GM19025 (cell line): ENCODE measurements around the gene GATA5.

Experiments
- ATAC-seq: cut with Tn5 transposase; IDR thresholded peaks from one replicate; pipeline ENCODE4 v1.9.1; 2021; ENCODE audit warnings: mild to moderate bottlenecking, low read depth, moderate library complexity; ENCODE audit not compliant: unreplicated experiment

The GATA5 gene

GRCh38 chr20:62458275-62459251 lies 17.2 kb downstream of the GATA5 start:
- no peak for ATAC-seq

DNA sequence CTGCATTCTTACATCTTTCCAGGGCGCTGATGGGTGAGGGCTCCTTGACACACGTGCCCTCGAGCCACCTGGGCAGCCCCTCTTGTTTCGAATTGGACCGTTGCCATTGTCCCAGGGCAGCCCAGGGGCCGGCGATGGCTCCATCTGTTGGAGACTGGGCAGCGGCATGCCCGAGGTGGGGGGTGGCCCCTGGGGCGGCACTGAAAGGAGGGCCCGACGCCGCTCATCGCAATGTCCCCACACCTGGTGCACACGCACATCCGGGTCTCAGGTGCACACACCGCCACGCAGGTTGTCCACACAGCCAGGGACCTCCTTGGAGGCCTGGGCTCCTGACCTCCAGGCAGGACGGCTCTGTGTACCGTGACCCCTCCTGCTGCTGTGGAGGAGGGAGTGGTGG lies 18.0 kb downstream of the GATA5 start:
- no peak for ATAC-seq

- no peak for ATAC-seq
Measured at GRCh38 chr20:62457098-62457497, 18.7 kb downstream of the GATA5 start.

DNA sequence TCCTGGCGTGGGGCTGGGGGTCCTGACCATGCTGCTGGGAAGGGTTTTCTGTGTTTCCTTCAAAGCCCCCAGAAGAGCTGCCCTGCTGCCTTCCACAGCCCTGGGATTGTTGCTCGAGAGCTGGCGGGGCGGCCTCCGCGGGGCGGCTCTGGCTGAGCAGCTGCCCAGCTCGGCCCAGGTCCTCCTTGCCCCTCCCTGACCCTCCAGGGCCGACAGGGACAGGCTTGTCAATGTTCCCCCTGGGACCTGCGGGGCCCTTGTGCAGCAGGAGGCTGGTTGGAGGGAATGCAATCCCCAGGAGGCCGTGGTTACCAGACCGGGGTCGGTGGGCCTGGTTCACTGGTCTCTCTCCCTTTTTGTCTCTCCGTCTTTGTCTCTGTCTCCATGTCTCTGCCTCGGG lies 19.9 kb downstream of the GATA5 start:
- ATAC-seq = no peak

- ATAC-seq = no peak
Measured at GRCh38 chr20:62454904-62455636, 20.7 kb downstream of the GATA5 start.

DNA sequence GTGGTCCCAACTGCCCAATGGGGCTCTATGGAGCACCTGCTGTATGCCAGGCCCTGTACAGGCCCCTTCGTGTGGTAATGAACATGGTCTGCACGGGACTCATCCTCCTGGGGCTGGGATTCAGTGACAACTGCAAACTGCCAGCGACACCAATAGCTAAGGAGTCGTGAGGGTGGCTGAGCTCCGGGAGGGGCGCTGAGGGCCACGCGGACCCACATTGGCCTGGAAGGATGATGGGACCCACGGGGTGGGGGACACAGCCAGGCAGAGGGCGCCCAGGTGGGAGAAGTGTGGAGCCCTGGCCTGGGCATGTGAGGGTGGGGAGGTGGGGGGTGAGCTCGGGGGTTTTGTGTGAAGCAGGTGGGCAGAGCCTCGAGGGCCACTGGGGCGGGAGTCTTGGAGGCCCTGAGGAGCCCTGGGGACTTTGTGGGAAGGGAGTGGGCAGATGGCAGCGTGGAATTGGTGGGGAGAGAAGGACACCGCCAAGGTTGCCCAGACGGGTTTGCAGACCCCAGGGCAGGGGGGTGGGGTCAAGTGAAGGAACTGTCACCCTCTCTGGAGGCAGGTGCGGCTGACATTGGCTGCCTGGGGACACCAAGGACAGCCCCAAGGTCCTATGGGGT lies 22.5 kb downstream of the GATA5 start:
- ATAC-seq = no peak

DNA sequence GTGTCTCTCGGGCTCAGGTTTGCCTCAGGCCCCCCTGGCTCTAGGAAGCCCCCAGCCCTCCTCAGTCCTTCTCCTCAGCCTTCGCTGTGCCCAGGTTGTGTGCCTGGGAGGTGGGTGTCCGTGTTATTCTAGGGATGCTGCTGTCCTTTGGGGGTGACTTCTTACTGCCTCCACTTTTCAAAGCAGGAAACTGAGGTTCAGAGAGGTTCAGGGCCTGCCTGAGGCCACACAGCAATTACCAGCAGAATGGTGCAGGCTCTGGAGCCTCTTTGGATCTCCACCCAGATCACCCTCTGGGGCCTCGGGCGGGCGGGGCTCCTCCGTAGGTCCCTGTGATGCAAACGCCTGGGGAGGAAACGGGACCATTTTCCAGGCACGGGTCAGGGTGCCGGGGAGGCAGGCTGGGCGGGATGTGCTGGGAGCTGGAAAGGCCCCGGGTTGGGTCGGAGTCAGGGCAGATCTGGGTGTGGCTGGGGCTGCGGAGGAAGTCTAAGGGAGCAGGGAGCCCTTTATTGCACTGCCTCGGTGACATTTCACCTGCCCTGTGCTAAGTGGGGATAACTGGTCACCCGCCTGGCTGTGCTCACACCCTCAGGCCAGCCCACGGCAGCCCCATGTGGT lies 23.2 kb downstream of the GATA5 start:
- no peak for ATAC-seq

DNA sequence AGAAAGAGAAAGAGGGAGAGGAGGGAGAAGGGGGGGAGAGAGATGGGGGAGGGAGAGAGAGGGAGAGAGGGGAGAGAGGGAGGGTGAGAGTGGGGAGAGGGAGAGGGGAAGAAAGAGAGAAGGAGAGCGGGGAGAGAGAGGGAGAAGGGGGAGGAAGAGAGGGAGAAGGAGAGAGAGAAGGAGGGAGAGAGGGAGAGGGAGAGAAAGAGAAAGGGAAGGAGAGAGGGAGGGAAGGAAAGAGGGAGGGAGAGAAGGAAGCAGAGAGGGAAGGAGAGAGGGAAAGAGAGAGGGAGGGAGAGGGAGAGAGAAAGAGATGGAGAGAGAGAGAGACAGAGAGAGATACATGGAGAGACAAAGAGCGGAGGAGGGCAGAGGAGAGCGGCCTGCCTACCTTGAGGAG lies 23.8 kb downstream of the GATA5 start:
- ATAC-seq = no peak

DNA sequence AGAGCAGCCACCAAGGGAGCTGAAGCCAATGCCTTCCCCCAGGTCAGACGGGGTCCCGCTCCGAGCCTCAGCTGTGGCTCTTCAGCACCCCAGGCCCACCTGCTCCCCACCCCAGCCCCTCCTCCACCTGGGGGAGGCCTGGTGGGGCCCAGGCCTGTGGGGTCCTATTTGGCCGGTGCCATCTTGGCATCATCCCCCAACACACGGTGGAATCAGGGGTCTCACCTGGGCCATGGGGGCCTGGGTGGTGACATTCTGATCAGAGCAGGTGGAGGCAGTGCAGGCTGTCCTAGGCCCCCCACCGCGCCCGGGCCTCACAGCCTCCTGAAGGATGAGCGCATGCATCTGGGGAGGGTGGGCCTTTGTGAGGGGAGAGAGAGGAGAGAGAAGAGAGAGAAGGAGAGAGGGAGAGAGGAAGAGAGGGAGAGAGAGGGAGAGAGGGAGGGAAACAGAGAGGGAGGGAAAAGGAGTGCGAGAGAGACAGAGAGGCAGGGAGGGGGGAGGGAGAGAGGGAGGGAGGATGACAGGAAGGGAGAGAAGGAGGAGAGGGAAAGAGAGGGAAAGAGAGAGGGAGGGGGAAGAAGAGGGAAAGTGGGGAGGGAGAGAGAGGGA lies 24.5 kb downstream of the GATA5 start:
- no peak for ATAC-seq

DNA sequence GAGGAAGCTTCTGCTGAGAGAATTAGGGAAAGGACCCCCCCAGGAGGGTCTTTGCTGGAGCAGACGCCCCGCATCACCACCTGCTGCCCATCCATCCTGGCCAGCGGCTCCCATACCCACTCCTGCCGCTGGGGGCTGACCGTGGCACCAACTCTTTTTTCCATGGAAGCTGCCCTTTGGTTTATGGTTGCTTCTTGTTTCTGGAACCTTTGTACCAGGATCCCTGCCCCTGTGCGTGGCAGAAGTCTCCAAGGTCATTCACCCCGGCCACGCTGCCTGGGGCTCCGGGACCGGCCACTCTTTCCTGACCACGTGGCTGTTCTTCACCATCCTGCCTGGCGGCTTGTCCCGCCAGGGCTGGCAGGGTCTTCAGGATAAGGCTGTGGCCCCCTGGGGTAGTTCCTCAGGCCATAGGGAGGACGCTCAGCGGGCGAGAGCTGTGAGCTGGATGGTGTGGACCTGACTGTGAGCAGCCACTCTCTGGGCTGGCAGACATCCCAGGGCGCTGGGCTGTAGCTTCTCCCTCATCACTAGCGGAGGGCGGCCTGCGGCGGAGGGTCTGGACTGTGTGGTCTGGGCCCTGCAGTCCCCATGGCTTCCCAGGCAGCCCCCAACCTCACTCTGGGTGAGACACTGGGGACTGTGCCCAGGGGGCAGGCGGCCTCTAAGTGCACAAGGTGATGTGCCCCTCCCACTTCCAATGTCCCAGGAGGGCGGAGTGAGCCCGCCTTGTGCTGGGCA lies 25.7 kb downstream of the GATA5 start:
- ATAC-seq = no peak

DNA sequence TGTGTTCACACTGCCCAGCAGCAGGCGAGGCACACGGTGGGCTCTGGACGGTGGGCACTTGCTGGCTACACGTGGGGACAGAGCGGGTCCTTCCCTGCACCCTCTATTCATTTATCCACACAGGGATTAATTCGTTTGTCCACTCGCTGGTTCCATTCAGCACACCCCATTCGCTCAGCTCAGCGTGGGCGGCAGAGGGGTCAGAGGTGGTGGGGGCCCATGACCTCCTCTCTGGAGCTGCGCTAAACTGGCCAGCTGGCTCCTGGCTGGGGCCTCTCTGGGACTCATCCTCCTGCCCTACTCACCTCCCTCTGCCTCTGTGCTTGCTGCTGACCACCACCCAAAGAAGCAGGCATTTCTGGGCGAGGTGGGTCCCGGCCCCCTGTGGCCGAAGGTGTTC lies 27.0 kb downstream of the GATA5 start:
- no peak for ATAC-seq

GRCh38 chr20:62448038-62448437 lies 27.8 kb downstream of the GATA5 start:
- no peak for ATAC-seq

DNA sequence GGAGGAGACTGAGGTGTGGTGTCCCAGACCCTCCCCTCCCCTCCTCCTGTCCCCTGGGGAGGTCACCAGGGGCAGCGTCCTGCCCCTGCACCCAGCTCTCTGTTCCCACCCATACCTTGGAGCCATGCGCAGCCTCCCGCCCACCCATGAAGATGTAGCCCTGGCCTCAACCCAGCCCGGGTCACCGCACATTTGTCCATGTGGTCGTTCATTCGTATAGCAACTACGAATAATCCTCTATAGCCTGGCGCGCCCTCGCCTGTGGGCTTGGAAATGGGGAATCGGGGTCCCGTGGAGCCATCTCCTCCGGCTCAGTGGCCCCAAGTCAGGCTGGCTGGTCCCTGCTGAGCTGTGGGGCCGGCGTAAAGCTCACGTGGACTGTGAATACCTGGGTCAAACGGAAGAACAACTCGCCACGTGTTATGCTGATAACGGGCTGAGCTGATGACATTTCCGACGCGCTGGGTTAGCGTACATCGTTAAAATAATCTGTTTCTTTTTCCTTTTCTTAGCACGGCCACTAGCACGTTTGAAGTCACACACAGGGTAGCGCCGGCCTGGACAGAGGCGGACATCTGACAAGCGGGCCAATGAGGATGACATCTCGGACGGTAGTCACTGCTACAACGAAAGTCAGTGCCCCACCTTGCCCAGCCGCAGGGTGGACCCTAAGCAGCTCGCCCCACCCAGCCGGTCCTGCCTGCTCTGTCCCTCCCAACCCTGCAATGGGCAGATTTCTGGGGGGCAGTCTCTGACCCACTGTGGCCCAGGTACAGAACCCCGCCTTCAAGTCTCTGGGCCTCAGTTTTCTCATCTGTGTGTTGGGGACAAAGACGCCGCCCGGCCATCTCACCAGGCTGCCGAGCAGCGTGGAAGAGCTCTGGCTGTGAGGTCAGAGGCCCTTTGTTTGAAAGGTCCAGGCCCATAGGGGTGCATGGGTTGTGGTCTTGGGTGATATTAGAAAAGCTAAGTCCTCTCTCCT lies 28.6 kb downstream of the GATA5 start:
- no peak for ATAC-seq

DNA sequence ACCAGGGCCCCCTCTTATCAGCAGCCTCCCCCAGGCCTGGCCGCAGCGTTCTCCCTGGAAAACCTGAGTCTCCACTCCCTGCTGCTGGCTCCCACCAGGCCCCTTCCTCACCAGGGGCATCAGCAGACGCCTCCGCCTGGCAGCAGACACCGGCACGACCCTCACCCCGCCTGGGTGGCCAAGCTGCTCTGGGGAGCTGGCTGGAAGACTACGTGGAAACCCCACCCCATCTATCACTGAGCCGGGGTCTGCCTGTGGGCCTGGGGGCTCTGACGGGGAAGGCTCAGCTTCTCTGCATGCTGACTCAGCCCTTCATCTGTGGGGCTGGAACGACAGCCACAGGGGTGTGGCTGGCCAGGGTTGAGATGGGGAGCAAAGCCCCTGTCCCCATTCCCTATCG lies 29.3 kb downstream of the GATA5 start:
- ATAC-seq = no peak

GRCh38 chr20:62445553-62446340 lies 30.0 kb downstream of the GATA5 start:
- no peak for ATAC-seq

- no peak for ATAC-seq
Measured at GRCh38 chr20:62444286-62444685, 31.5 kb downstream of the GATA5 start.

- no peak for ATAC-seq
Measured at GRCh38 chr20:62441987-62442539, 33.7 kb downstream of the GATA5 start.
